Esophagus squamous epithelium (tissue), 5 donors: ENCODE data around the gene CUEDC2. TPM values are rescaled to one million over a fixed set of nuclear protein-coding genes. Genes with fewer than 3 reads are reported as not detected.
A peak's percentile ranks its signal among the peaks of the same experiment; 100 is the strongest.

Experiments used
- DNase-seq: peaks from one replicate; lab custom pipeline; 2025; lab: John Stamatoyannopoulos, UW
- H3K27ac ChIP-seq, 4 donors: fragments of 200-600 bp; sonication (generic); one replicate each; pipeline ENCODE4 v1.5.1; 2016 to 2019; ENCODE audit warnings: mild to moderate bottlenecking in 1 of 4
- H3K27me3 ChIP-seq, 4 donors: fragments of 200-600 bp; sonication (generic); 1 replicate in 3 of 4; 2 replicates in 1 of 4; pipeline versions ENCODE4 v1.5.1 to v1.6.0; 2017 to 2021; ENCODE audit warnings: antibody characterized with exemption in 1 of 4
- H3K36me3 ChIP-seq, 3 donors: fragments of 200-600 bp; sonication (generic); one replicate each; pipeline ENCODE4 v1.5.1; 2016 to 2019
- H3K4me1 ChIP-seq, 3 donors: fragments of 200-600 bp; sonication (generic); one replicate each; pipeline ENCODE4 v1.5.1; 2017 to 2019
- H3K4me3 ChIP-seq, 4 donors: fragments of 200-600 bp; sonication (generic); 1 replicate in 3 of 4; 2 replicates in 1 of 4; pipeline ENCODE4 v1.5.1; 2016 to 2019; ENCODE audit warnings: mild to moderate bottlenecking in 2 of 4, moderate library complexity in 1 of 4
- H3K9me3 ChIP-seq, 3 donors: fragments of 200-600 bp; sonication (generic); one replicate each; pipeline ENCODE4 v1.5.1; 2016 to 2019
- POLR2A ChIP-seq, 4 donors: fragments of 450-650 bp; IDR thresholded peaks; one replicate each; pipeline ENCODE4 v1.6.1; 2017; ENCODE audit warnings: antibody characterized with exemption in 4 of 4, mild to moderate bottlenecking in 4 of 4, moderate library complexity in 3 of 4
- WGBS, 2 donors: methylation state at CpG; one replicate each; pipeline ENCODE4 v1.1.5; 2018; 5-methylcytosine and 5-hydroxymethylcytosine counted together
- intact Hi-C: fragments of 100-400 bp; cut with DNase I; formaldehyde crosslinking; loops from one replicate; pipeline ENCODE4 v1.15.0; 2022
- small RNA-seq, 4 donors: library from RNA; depleted of rRNA; stranded (forward); fragments of <200 nt; gene quantifications; one replicate each; pipeline ENCODE3, GENCODE V24; 2016
- total RNA-seq, 4 donors: library from RNA; depleted of rRNA; stranded (reverse); fragments of >200 nt; gene quantifications; one replicate each; pipeline ENCODE4 v1.1.0, GENCODE V29; 2016
- TF ChIP-seq, protein P1 (sequence below), 6 experiments: fragments of 450-650 bp in 4 of 6; fragments of 200-600 bp in 2 of 6; sonication (generic) in 2 of 6; IDR thresholded peaks; one replicate each; pipeline ENCODE4 v1.5.1; 2016 to 2019; ENCODE audit warnings: antibody characterized with exemption in 6 of 6, mild to moderate bottlenecking in 4 of 6, moderate library complexity in 4 of 6
- donor health status: DM: yes; HTN: yes; CAD: no.

Gene CUEDC2
- total RNA-seq, 4 donors from 2014 or later: 16.6 to 37.6 (median 27.0) TPM

DNA sequence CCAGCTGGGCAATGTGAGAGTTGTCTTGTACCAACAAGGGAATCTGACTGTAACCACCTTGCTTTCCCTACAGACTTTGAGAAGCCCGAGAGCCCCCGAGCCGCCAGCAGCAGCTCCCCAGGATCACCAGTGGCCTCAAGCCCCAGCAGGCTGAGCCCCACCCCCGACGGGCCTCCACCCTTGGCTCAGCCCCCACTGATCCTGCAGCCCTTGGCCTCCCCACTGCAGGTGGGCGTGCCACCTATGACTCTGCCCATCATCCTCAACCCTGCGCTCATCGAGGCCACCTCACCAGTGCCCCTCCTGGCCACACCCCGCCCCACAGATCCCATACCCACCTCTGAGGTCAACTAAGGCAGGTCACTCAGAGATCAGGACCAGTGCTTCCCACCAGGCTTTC, 50.4 kb downstream of the CUEDC2 start:
- TF ChIP-seq POLR2A (IDR thresholded peaks at IDR 0.05): no peak
- TF ChIP-seq, protein P1, sequence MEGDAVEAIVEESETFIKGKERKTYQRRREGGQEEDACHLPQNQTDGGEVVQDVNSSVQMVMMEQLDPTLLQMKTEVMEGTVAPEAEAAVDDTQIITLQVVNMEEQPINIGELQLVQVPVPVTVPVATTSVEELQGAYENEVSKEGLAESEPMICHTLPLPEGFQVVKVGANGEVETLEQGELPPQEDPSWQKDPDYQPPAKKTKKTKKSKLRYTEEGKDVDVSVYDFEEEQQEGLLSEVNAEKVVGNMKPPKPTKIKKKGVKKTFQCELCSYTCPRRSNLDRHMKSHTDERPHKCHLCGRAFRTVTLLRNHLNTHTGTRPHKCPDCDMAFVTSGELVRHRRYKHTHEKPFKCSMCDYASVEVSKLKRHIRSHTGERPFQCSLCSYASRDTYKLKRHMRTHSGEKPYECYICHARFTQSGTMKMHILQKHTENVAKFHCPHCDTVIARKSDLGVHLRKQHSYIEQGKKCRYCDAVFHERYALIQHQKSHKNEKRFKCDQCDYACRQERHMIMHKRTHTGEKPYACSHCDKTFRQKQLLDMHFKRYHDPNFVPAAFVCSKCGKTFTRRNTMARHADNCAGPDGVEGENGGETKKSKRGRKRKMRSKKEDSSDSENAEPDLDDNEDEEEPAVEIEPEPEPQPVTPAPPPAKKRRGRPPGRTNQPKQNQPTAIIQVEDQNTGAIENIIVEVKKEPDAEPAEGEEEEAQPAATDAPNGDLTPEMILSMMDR (IDR thresholded peaks at IDR 0.05): no peak
- H3K27me3 ChIP-seq: no peaks in the 10 kb centered on the region
- no peaks in the 10 kb centered on the region for H3K9me3 ChIP-seq
- H3K4me3 ChIP-seq: no peak overlapping the region
- H3K4me1 ChIP-seq: peaks cover 6 to 18% (median 11%) of the 10 kb centered on the region in 3 donors
- 83 to 89% methylated on average over 3 to 4 of the region's 9 CpGs for WGBS, 2 donors
- peaks cover 19 to 63% (median 29%) of the 10 kb centered on the region in 3 donors for H3K36me3 ChIP-seq
- DNase-seq: no peak
- intact Hi-C loops: no loop called here
- H3K27ac ChIP-seq: no peak overlapping the region

DNA sequence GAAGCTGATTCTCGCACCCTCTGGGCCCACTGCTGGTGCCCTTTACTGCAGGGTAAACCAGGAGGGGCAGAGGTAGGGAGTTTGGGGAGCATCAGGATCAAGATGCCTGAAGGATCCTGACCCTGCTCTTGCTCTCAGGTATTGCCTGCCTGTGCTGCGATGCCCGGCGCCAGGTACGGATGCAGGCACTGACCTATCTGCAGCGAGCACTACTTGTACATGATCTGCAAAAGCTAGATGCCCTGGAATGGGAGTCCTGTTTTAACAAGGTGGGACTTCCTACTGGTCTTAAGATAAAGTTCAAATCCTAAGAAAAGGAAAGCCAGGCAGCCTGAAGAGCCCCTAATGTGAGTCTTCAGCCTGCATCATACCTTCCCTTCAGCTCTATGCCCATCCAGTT, 53.0 kb downstream of the CUEDC2 start:
- no peak for DNase-seq
- Histone ChIP-seq H3K36me3 (peaks cover 32 to 89% (median 46%) of the 10 kb centered on the region in 3 donors), H3K4me3 (no peak overlapping the region), H3K4me1 (peaks cover 0 to 4% (median 0%) of the 10 kb centered on the region in 3 donors), H3K9me3 (no peaks in the 10 kb centered on the region), H3K27ac (peak overlapping the region in 1 of 4 donors; percentile 9), H3K27me3 (no peaks in the 10 kb centered on the region)
- intact Hi-C loops: no loop called here
- WGBS, 2 donors: 97% methylated on average over 6 of the region's 6 CpGs; no CpG with 5 or more reads in 1 of the 2 donors
- TF ChIP-seq, protein P1 (IDR thresholded peaks at IDR 0.05): no peak
- TF ChIP-seq POLR2A (IDR thresholded peaks at IDR 0.05): no peak

DNA sequence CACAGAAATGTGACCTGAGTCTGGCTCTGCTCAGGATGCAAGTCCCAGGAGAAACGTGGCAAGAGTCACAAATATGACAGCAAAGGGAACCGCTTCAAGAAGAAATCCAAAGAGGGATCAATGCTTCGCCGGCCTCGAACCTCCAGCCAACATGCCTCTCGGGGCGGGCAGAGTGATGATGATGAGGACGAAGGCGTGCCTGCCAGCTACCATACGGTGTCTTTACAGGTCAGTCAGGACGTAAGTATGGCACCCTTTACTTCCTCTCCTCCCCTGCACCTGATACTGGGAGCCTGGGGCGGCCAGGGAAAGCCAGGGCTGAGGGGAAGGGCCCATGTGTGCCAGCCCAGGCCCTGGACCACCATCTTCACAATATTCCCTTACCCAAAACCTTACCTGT, 55.5 kb downstream of the CUEDC2 start:
- intact Hi-C loops: no loop called here
- H3K4me1 ChIP-seq: peaks cover 0 to 4% (median 0%) of the 10 kb centered on the region in 3 donors
- TF ChIP-seq POLR2A (IDR thresholded peaks at IDR 0.05): no peak
- TF ChIP-seq, protein P1 (IDR thresholded peaks at IDR 0.05): no peak
- H3K9me3 ChIP-seq: no peaks in the 10 kb centered on the region
- no peak overlapping the region for H3K4me3 ChIP-seq
- 92 to 93% methylated on average over 9 to 12 of the region's 12 CpGs for WGBS, 2 donors
- peaks cover 33 to 100% (median 52%) of the 10 kb centered on the region in 3 donors for H3K36me3 ChIP-seq
- no peaks in the 10 kb centered on the region for H3K27me3 ChIP-seq
- H3K27ac ChIP-seq: no peak overlapping the region
- no peak for DNase-seq

DNA sequence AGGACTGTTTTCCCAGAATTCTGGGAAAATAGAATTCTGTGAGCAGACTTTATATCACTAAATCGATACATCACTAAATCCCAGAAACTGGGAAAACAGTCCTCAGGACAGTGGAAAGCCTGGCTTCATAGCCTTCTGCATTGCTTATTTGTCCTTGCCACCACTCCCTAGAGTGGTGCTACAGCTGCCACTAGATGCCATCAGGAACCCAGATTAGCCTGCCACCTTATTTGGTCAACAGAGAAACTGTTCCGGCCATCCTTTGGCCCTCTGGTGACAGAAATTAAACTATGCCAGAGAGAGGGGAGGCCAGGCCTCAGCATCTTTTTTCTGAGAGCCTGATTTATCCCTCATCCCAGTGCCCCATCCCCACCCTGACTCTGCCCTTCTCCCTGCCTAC, 56.5 kb downstream of the CUEDC2 start:
- TF ChIP-seq POLR2A (IDR thresholded peaks at IDR 0.05): no peak
- TF ChIP-seq, protein P1 (IDR thresholded peaks at IDR 0.05): no peak
- 75 to 84% methylated on average over 2 of the region's 2 CpGs for WGBS, 2 donors
- peaks cover 0 to 4% (median 0%) of the 10 kb centered on the region in 3 donors for H3K4me1 ChIP-seq
- DNase-seq: no peak
- intact Hi-C loops: no loop called here
- peaks cover 0 to 2% (median 0%) of the 10 kb centered on the region in 3 donors for H3K9me3 ChIP-seq
- H3K36me3 ChIP-seq: peaks cover 35 to 100% (median 52%) of the 10 kb centered on the region in 3 donors
- no peak overlapping the region for H3K4me3 ChIP-seq
- no peak overlapping the region for H3K27ac ChIP-seq
- H3K27me3 ChIP-seq: no peaks in the 10 kb centered on the region

DNA sequence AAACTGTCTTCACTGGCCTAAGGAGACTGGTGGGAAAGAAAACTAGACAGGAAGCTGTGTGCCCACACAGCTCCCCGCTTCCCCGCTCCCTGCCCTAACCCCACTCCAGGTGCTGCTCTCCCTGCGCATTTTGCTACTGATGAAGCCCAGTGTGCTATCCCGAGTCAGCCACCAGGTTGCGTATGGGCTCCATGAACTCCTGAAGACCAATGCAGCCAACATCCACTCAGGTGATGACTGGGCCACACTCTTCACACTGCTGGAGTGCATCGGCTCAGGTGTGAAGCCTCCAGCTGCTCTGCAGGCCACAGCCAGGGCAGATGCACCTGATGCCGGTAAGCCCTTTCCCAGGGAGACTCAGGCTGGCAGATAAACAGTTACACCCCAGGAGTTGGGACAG, 57.1 kb downstream of the CUEDC2 start:
- DNase-seq: no peak
- H3K4me3 ChIP-seq: no peak overlapping the region
- peaks cover 0 to 4% (median 0%) of the 10 kb centered on the region in 3 donors for H3K4me1 ChIP-seq
- H3K9me3 ChIP-seq: peaks cover 0 to 5% (median 0%) of the 10 kb centered on the region in 3 donors
- H3K27me3 ChIP-seq: no peaks in the 10 kb centered on the region
- H3K36me3 ChIP-seq: peaks cover 36 to 100% (median 52%) of the 10 kb centered on the region in 3 donors
- intact Hi-C loops: no loop called here
- no peak overlapping the region for H3K27ac ChIP-seq
- 93% methylated on average over 3 to 4 of the region's 7 CpGs for WGBS, 2 donors
- no peak for TF ChIP-seq POLR2A (IDR thresholded peaks at IDR 0.05)
- TF ChIP-seq, protein P1 (IDR thresholded peaks at IDR 0.05): peak in 1 of 6 experiments; percentile 19

Small RNAs within 50 kb of the gene (small RNA-seq; reads per million reads assigned to genes)
- gene MIR146B: 1,091 to 7,937 (median 5,469) reads per million in 4 donors

Other genes with a start within 250 kb of the CUEDC2 start
- not detected for gene ELOVL3, start 206.3 kb downstream of the CUEDC2 start, total RNA-seq
- gene PITX3, start 191.1 kb downstream of the CUEDC2 start, total RNA-seq: not detected
- 10 to 100 TPM; 22.5 to 39.0 (median 28.6) TPM for gene GBF1, start 187.0 kb downstream of the CUEDC2 start, total RNA-seq
- gene NFKB2, start 36.9 kb downstream of the CUEDC2 start, total RNA-seq: 10 to 100 TPM; 10.7 to 20.2 (median 15.6) TPM
- gene PSD, start 13.8 kb downstream of the CUEDC2 start, total RNA-seq: 1 to 10 TPM in 2 of 4 donors, under 1 TPM in 2; 0.22 to 3.4 (median 0.93) TPM
- gene FBXL15, start 11.7 kb downstream of the CUEDC2 start, total RNA-seq: 10 to 100 TPM; 10.6 to 20.2 (median 18.8) TPM
- 1 to 10 TPM in 2 of 4 donors, under 1 TPM in 1, not detected in 1; 0.23 to 1.9 (median 1.1) TPM for gene C10orf95, start 19.0 kb upstream of the CUEDC2 start, total RNA-seq
- gene ACTR1A, start 70.1 kb upstream of the CUEDC2 start, total RNA-seq: 10 to 100 TPM; 68.0 to 85.6 (median 82.3) TPM
- 1 to 10 TPM; 5.0 to 8.9 (median 6.8) TPM for gene SUFU, start 71.4 kb upstream of the CUEDC2 start, total RNA-seq
- 10 to 100 TPM; 27.6 to 75.9 (median 48.8) TPM for gene TRIM8, start 211.9 kb upstream of the CUEDC2 start, total RNA-seq